MCF 10A (cell line): ENCODE results near the gene ZCCHC2. TPM values are rescaled to one million over a fixed set of nuclear protein-coding genes. Genes with fewer than 3 reads are reported as not detected.

Experiments
- BruUV-seq: library from RNA; stranded (reverse); fragments of 400-500 nt; replicated peaks from 2 replicates; lab custom pipeline; 2021; lab: Mats Ljungman, UMichigan
- CTCF ChIA-PET: fragments of 300-600 bp; sonication (Branson Sonifier 250); formaldehyde crosslinking; extraction: SDS; loops from one replicate; lab custom pipeline; 2021; ENCODE audit warnings: antibody characterized with exemption, inconsistent platforms; lab: Yijun Ruan, JAX
- POLR2A ChIA-PET: fragments of 300-600, 350-650 bp; sonication (Branson Sonifier 250); formaldehyde crosslinking; extraction: SDS; loops from one replicate; lab custom pipeline; 2020; ENCODE audit warnings: antibody characterized with exemption, inconsistent platforms; lab: Yijun Ruan, JAX
- DNase-seq: peaks from one replicate; pipeline ENCODE4 v3.0.0-alpha.2; 2018; ENCODE audit not compliant: unreplicated experiment
- H3K27ac Mint-ChIP-seq: one replicate; pipeline ENCODE4 v1.8.0; 2022; ENCODE audit warnings: mild to moderate bottlenecking, low read depth, mixed read lengths; ENCODE audit not compliant: unreplicated experiment
- H3K27me3 Mint-ChIP-seq: one replicate; pipeline ENCODE4 v1.8.0; 2022; ENCODE audit warnings: mixed read lengths; ENCODE audit not compliant: insufficient read depth, unreplicated experiment
- H3K36me3 Mint-ChIP-seq: one replicate; pipeline ENCODE4 v1.8.0; 2022; ENCODE audit warnings: mild to moderate bottlenecking, moderate library complexity, mixed read lengths; ENCODE audit not compliant: insufficient read depth, unreplicated experiment
- H3K4me1 Mint-ChIP-seq: one replicate; pipeline ENCODE4 v1.8.0; 2022; ENCODE audit warnings: mixed read lengths; ENCODE audit not compliant: insufficient read depth, unreplicated experiment
- H3K4me3 Mint-ChIP-seq: one replicate; pipeline ENCODE4 v1.8.0; 2022; ENCODE audit warnings: mild to moderate bottlenecking, moderate library complexity, mixed read lengths; ENCODE audit not compliant: unreplicated experiment
- H3K9me3 Mint-ChIP-seq: one replicate; pipeline ENCODE4 v1.8.0; 2022; ENCODE audit warnings: mixed read lengths; ENCODE audit not compliant: unreplicated experiment
- CTCF ChIP-seq: fragments of 200-600 bp; IDR thresholded peaks from one replicate; pipeline ENCODE4 v1.8.0; 2022; ENCODE audit warnings: antibody characterized with exemption, mild to moderate bottlenecking; ENCODE audit not compliant: unreplicated experiment
- intact Hi-C: fragments of 100-400 bp; cut with micrococcal nuclease; formaldehyde crosslinking; loops from 2 replicates; pipeline ENCODE4 v1.14.1; 2022
- total RNA-seq: library from RNA; stranded (reverse); gene quantifications from 2 replicates; pipeline ENCODE4 v1.2.3, GENCODE V29; 2022

Gene ZCCHC2
- total RNA-seq, 1 experiment from 2014 or later: 14.6 TPM

- Mint-ChIP-seq H3K27me3 (no peaks in the 10 kb centered on the region), H3K27ac (no peak overlapping the region), H3K4me1 (no peaks in the 10 kb centered on the region), H3K4me3 (no peak overlapping the region), H3K36me3 (peaks cover 24% of the 10 kb centered on the region), H3K9me3 (no peaks in the 10 kb centered on the region)
- intact Hi-C loops: no loop called here
- CTCF ChIA-PET: interaction anchor here (0.6 to 1.6 kb wide), 7 partner anchors 11 to 267 kb away, joined by 3 to 4 read pairs (median 3); no protein-coding TSS in a partner anchor
- TF ChIP-seq CTCF: no peak
- no peak for DNase-seq
- POLR2A ChIA-PET: interaction anchor here (0.6 to 7.0 kb wide), 6 partner anchors 13 to 1323 kb away, joined by 3 to 84 read pairs (median 3); partner anchors contain the start of gene ZCCHC2
- BruUV-seq: no TSS peak
These were observed 16.7 kb downstream of the ZCCHC2 start for GRCh38 chr18:62539284-62540165.

- Mint-ChIP-seq H3K9me3 (no peaks in the 10 kb centered on the region), H3K4me1 (no peaks in the 10 kb centered on the region), H3K27me3 (no peaks in the 10 kb centered on the region), H3K27ac (peak overlapping the region; percentile 57), H3K4me3 (no peak overlapping the region), H3K36me3 (peaks cover 47% of the 10 kb centered on the region)
- intact Hi-C loops: no loop called here
- POLR2A ChIA-PET: interaction anchor here (0.7 to 1.2 kb wide), 3 partner anchors 13 to 250 kb away, joined by 3 read pairs; no protein-coding TSS in a partner anchor
- CTCF ChIA-PET: interaction anchor here (0.9 to 1.7 kb wide), 3 partner anchors 16 to 412 kb away, joined by 3 to 5 read pairs (median 4); no protein-coding TSS in a partner anchor
- DNase-seq: no peak
- no peak for TF ChIP-seq CTCF
- no TSS peak for BruUV-seq
These were observed 20.2 kb downstream of the ZCCHC2 start for GRCh38 chr18:62543021-62543420.

DNA sequence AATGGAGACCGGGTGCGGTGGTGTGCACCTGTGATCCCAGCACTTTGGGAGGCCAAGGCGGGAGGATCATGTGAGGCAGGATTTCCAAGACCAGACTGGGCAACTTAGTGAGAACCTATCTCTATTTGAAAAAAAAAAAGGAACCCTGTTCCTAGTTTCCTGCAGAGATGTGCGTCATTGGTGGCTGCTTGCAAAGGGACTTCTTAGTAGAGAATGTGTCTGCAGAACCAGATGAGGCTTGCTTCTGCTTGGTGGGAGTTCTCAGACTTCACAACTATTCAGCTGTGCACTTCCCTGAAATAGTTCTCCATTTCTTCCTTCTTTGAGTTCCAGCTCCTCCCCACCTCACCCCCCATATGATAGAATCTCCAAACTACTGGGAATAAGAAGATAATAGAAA, 22.3 kb downstream of the ZCCHC2 start:
- no peaks in the 10 kb centered on the region for H3K4me1 Mint-ChIP-seq
- POLR2A ChIA-PET: interaction anchor here (1.2 kb wide), 1 partner anchor 12 kb away, joined by 4 read pairs; no protein-coding TSS in a partner anchor
- intact Hi-C loops: no loop called here
- CTCF ChIA-PET: no interaction called here
- no peaks in the 10 kb centered on the region for H3K27me3 Mint-ChIP-seq
- BruUV-seq: no TSS peak
- peaks cover 47% of the 10 kb centered on the region for H3K36me3 Mint-ChIP-seq
- no peak for DNase-seq
- no peak for TF ChIP-seq CTCF
- H3K27ac Mint-ChIP-seq: no peak overlapping the region
- H3K9me3 Mint-ChIP-seq: no peaks in the 10 kb centered on the region
- no peak overlapping the region for H3K4me3 Mint-ChIP-seq

GRCh38 chr18:62549755-62550154, 26.9 kb downstream of the ZCCHC2 start:
- Mint-ChIP-seq H3K36me3 (peaks cover 48% of the 10 kb centered on the region), H3K27me3 (no peaks in the 10 kb centered on the region), H3K27ac (no peak overlapping the region), H3K4me1 (peaks cover 10% of the 10 kb centered on the region), H3K9me3 (no peaks in the 10 kb centered on the region), H3K4me3 (no peak overlapping the region)
- TF ChIP-seq CTCF: no peak
- ChIA-PET POLR2A (interaction anchor here (0.8 kb wide), 1 partner anchor 386 kb away, joined by 3 read pairs; no protein-coding TSS in a partner anchor), CTCF (interaction anchor here (0.6 kb wide), 2 partner anchors 23 to 172 kb away, joined by 3 read pairs; no protein-coding TSS in a partner anchor)
- BruUV-seq: no TSS peak
- no peak for DNase-seq
- intact Hi-C loops: no loop called here
